Effector memory CD4-positive, alpha-beta T cell (primary cell): ENCODE measurements around the gene RIF1.

Experiments used
- DNase-seq, 3 donors: peaks; one replicate each; pipeline ENCODE4 v3.0.0-alpha.2; 2020
- H3K27ac ChIP-seq: 2 replicates; pipeline ENCODE4 v1.7.0; 2013; ENCODE audit warnings: mild to moderate bottlenecking, low read length, moderate library complexity; ENCODE audit not compliant: insufficient read depth, poor library complexity, severe bottlenecking
- H3K27me3 ChIP-seq: replicated peaks from 2 replicates; pipeline ENCODE4 v1.7.0; 2013; ENCODE audit warnings: mild to moderate bottlenecking, low read length; ENCODE audit not compliant: insufficient read depth, control insufficient read depth, poor library complexity, severe bottlenecking
- H3K36me3 ChIP-seq: 2 replicates; pipeline ENCODE4 v1.7.0; 2013; ENCODE audit warnings: mild to moderate bottlenecking, low read length, moderate library complexity; ENCODE audit not compliant: control insufficient read depth, insufficient read depth
- H3K4me1 ChIP-seq: 2 replicates; pipeline ENCODE4 v1.7.0; 2013; ENCODE audit warnings: low read length, mild to moderate bottlenecking; ENCODE audit not compliant: control insufficient read depth, insufficient read depth, poor library complexity, severe bottlenecking
- H3K4me3 ChIP-seq: 2 replicates; pipeline ENCODE4 v1.7.0; 2013; ENCODE audit warnings: low read length, low read depth, mild to moderate bottlenecking; ENCODE audit not compliant: insufficient read depth, poor library complexity, severe bottlenecking
- H3K9me3 ChIP-seq: 2 replicates; pipeline ENCODE4 v1.7.0; 2013; ENCODE audit warnings: mild to moderate bottlenecking, low read length, moderate library complexity; ENCODE audit not compliant: control insufficient read depth

RIF1 gene

GRCh38 chr2:151391436-151391835 lies 18.3 kb upstream of the RIF1 start:
- Histone ChIP-seq H3K4me1 (no peaks in the 10 kb centered on the region), H3K4me3 (no peak overlapping the region), H3K36me3 (no peaks in the 10 kb centered on the region), H3K27ac (no peak overlapping the region), H3K27me3 (no peaks in the 10 kb centered on the region), H3K9me3 (no peaks in the 10 kb centered on the region)
- DNase-seq = no peak

GRCh38 chr2:151394509-151394908 lies 15.2 kb upstream of the RIF1 start:
- Histone ChIP-seq H3K4me3 (no peak overlapping the region), H3K27me3 (no peaks in the 10 kb centered on the region), H3K27ac (no peak overlapping the region), H3K4me1 (no peaks in the 10 kb centered on the region), H3K36me3 (no peaks in the 10 kb centered on the region), H3K9me3 (no peaks in the 10 kb centered on the region)
- no peak for DNase-seq

- DNase-seq = no peak
- no peaks in the 10 kb centered on the region for H3K36me3 ChIP-seq
- no peaks in the 10 kb centered on the region for H3K9me3 ChIP-seq
- H3K27me3 ChIP-seq = no peaks in the 10 kb centered on the region
- H3K27ac ChIP-seq = no peak overlapping the region
- H3K4me1 ChIP-seq = no peaks in the 10 kb centered on the region
- no peak overlapping the region for H3K4me3 ChIP-seq
Measured at GRCh38 chr2:151395509-151396374, 14.0 kb upstream of the RIF1 start.

- H3K36me3 ChIP-seq = no peaks in the 10 kb centered on the region
Measured at GRCh38 chr2:151399981-151400380, 9.7 kb upstream of the RIF1 start.

GRCh38 chr2:151401149-151401548 lies 8.6 kb upstream of the RIF1 start:
- no peak for DNase-seq
- H3K9me3 ChIP-seq = no peaks in the 10 kb centered on the region
- no peak overlapping the region for H3K4me3 ChIP-seq
- H3K27ac ChIP-seq = no peak overlapping the region
- no peaks in the 10 kb centered on the region for H3K27me3 ChIP-seq
- H3K36me3 ChIP-seq = no peaks in the 10 kb centered on the region
- H3K4me1 ChIP-seq = no peaks in the 10 kb centered on the region

More at GRCh38 chr2:151399981-151400380, 9.7 kb upstream of the RIF1 start:
- Histone ChIP-seq H3K27ac (no peak overlapping the region), H3K27me3 (no peaks in the 10 kb centered on the region), H3K4me1 (no peaks in the 10 kb centered on the region), H3K4me3 (no peak overlapping the region), H3K9me3 (no peaks in the 10 kb centered on the region)
- no peak for DNase-seq

- no peak for DNase-seq
- H3K27ac ChIP-seq = no peak overlapping the region
- no peaks in the 10 kb centered on the region for H3K9me3 ChIP-seq
- no peak overlapping the region for H3K4me3 ChIP-seq
- H3K36me3 ChIP-seq = no peaks in the 10 kb centered on the region
- no peaks in the 10 kb centered on the region for H3K27me3 ChIP-seq
- no peaks in the 10 kb centered on the region for H3K4me1 ChIP-seq
Measured at GRCh38 chr2:151403914-151404313, 5.8 kb upstream of the RIF1 start.

- H3K4me3 ChIP-seq = no peak overlapping the region
- no peak for DNase-seq
- H3K27me3 ChIP-seq = no peaks in the 10 kb centered on the region
- H3K36me3 ChIP-seq = peaks cover 3% of the 10 kb centered on the region
- no peak overlapping the region for H3K27ac ChIP-seq
- no peaks in the 10 kb centered on the region for H3K9me3 ChIP-seq
- no peaks in the 10 kb centered on the region for H3K4me1 ChIP-seq
Measured at GRCh38 chr2:151405376-151405775, 4.3 kb upstream of the RIF1 start.

- H3K27ac ChIP-seq = no peak overlapping the region
- H3K27me3 ChIP-seq = no peaks in the 10 kb centered on the region
- H3K9me3 ChIP-seq = no peaks in the 10 kb centered on the region
- peaks cover 3% of the 10 kb centered on the region for H3K4me1 ChIP-seq
- peaks cover 4% of the 10 kb centered on the region for H3K36me3 ChIP-seq
- DNase-seq = no peak
- no peak overlapping the region for H3K4me3 ChIP-seq
Measured at GRCh38 chr2:151407281-151407680, 2.4 kb upstream of the RIF1 start.

- Histone ChIP-seq H3K36me3 (peaks cover 21% of the 10 kb centered on the region), H3K9me3 (no peaks in the 10 kb centered on the region), H3K4me1 (peaks cover 3% of the 10 kb centered on the region), H3K27me3 (no peaks in the 10 kb centered on the region), H3K27ac (peak overlapping the region; percentile 92), H3K4me3 (peak overlapping the region; percentile 98)
- peak in 1 of 3 donors; percentile 5 for DNase-seq
Measured at GRCh38 chr2:151408788-151409600, 708 bp upstream of the RIF1 start.

GRCh38 chr2:151410485-151410834 lies 758 bp downstream of the RIF1 start:
- Histone ChIP-seq H3K4me3 (peak overlapping the region; percentile 98), H3K9me3 (no peaks in the 10 kb centered on the region), H3K27ac (peak overlapping the region; percentile 92), H3K36me3 (peaks cover 25% of the 10 kb centered on the region), H3K27me3 (no peaks in the 10 kb centered on the region), H3K4me1 (peaks cover 3% of the 10 kb centered on the region)
- peak; percentile 2 to 23 (median 18) for DNase-seq
